ENCODE data around the gene STON1. TPM values are rescaled to one million over a fixed set of nuclear protein-coding genes. Genes with fewer than 3 reads are reported as not detected.
"Not testable (repeated sequence)": the region's sequence is repeated elsewhere in the genome, so short reads cannot be mapped to it uniquely, and the experiment has no call there.

Gene STON1
- total RNA-seq, 2 experiments from 2014 or later, result 1.6 to 1.9 TPM

- Mint-ChIP-seq H3K27ac (no peak overlapping the region), H3K4me1 (ENCODE audit: low read depth) (peaks cover 2% of the 10 kb centered on the region), H3K36me3 (ENCODE audit: low read depth) (no peaks in the 10 kb centered on the region), H3K4me3 (no peak overlapping the region), H3K9me3 (ENCODE audit: insufficient read depth) (no peaks in the 10 kb centered on the region), H3K27me3 (ENCODE audit: low read depth) (peaks cover 3% of the 10 kb centered on the region)
- ChIA-PET CTCF (interaction anchor here (1.5 kb wide), 1 partner anchor 130 kb away, joined by 4 read pairs; no protein-coding TSS in a partner anchor), POLR2A (no interaction called here)
- ATAC-seq (no peak), DNase-seq (no peak)
Observed at GRCh38 chr2:48587560-48587959, 57.6 kb downstream of the STON1 start.

- H3K36me3 Mint-ChIP-seq (ENCODE audit: low read depth), result no peaks in the 10 kb centered on the region
Observed at GRCh38 chr2:48587961-48588360, 58.0 kb downstream of the STON1 start.

GRCh38 chr2:48588745-48589144, 58.8 kb downstream of the STON1 start:
- H3K27me3 Mint-ChIP-seq (ENCODE audit: low read depth), result peaks cover 3% of the 10 kb centered on the region
- POLR2A ChIA-PET, result interaction anchor here (0.6 kb wide), 1 partner anchor 43 kb away, joined by 3 read pairs; no protein-coding TSS in a partner anchor
- no peaks in the 10 kb centered on the region for H3K9me3 Mint-ChIP-seq (ENCODE audit: insufficient read depth)
- no peaks in the 10 kb centered on the region for H3K36me3 Mint-ChIP-seq (ENCODE audit: low read depth)
- ATAC-seq (no peak), DNase-seq (no peak)
- CTCF ChIA-PET, result interaction anchor here (1.5 kb wide), 1 partner anchor 131 kb away, joined by 4 read pairs; no protein-coding TSS in a partner anchor
- H3K27ac Mint-ChIP-seq, result no peak overlapping the region
- no peak overlapping the region for H3K4me3 Mint-ChIP-seq
- peaks cover 2% of the 10 kb centered on the region for H3K4me1 Mint-ChIP-seq (ENCODE audit: low read depth)

More at GRCh38 chr2:48587961-48588360, 58.0 kb downstream of the STON1 start:
- DNase-seq (no peak), ATAC-seq (no peak)
- peaks cover 3% of the 10 kb centered on the region for H3K27me3 Mint-ChIP-seq (ENCODE audit: low read depth)
- no peak overlapping the region for H3K4me3 Mint-ChIP-seq
- H3K9me3 Mint-ChIP-seq (ENCODE audit: insufficient read depth), result no peaks in the 10 kb centered on the region
- ChIA-PET CTCF (interaction anchor here (1.5 kb wide), 1 partner anchor 130 kb away, joined by 4 read pairs; no protein-coding TSS in a partner anchor), POLR2A (no interaction called here)
- H3K27ac Mint-ChIP-seq, result no peak overlapping the region
- H3K4me1 Mint-ChIP-seq (ENCODE audit: low read depth), result peaks cover 2% of the 10 kb centered on the region

GRCh38 chr2:48589170-48589767, 59.3 kb downstream of the STON1 start:
- H3K4me1 Mint-ChIP-seq (ENCODE audit: low read depth), result peaks cover 2% of the 10 kb centered on the region
- no peak for DNase-seq
- H3K4me3 Mint-ChIP-seq, result no peak overlapping the region
- H3K9me3 Mint-ChIP-seq (ENCODE audit: insufficient read depth), result no peaks in the 10 kb centered on the region
- POLR2A ChIA-PET, result no interaction called here
- CTCF ChIA-PET, result interaction anchor here (1.5 kb wide), 1 partner anchor 131 kb away, joined by 4 read pairs; no protein-coding TSS in a partner anchor
- no peak overlapping the region for H3K27ac Mint-ChIP-seq
- peaks cover 3% of the 10 kb centered on the region for H3K27me3 Mint-ChIP-seq (ENCODE audit: low read depth)
- H3K36me3 Mint-ChIP-seq (ENCODE audit: low read depth), result no peaks in the 10 kb centered on the region
- no peak for ATAC-seq

- no peaks in the 10 kb centered on the region for H3K36me3 Mint-ChIP-seq (ENCODE audit: low read depth)
- ChIA-PET POLR2A (no interaction called here), CTCF (no interaction called here)
- no peak overlapping the region for H3K4me3 Mint-ChIP-seq
- H3K27me3 Mint-ChIP-seq (ENCODE audit: low read depth), result peaks cover 3% of the 10 kb centered on the region
- no peak for DNase-seq
- peaks cover 2% of the 10 kb centered on the region for H3K4me1 Mint-ChIP-seq (ENCODE audit: low read depth)
- no peaks in the 10 kb centered on the region for H3K9me3 Mint-ChIP-seq (ENCODE audit: insufficient read depth)
- ATAC-seq, result no peak
- H3K27ac Mint-ChIP-seq, result no peak overlapping the region
Observed at GRCh38 chr2:48590017-48590416, 60.1 kb downstream of the STON1 start.

GRCh38 chr2:48592067-48592466, 62.1 kb downstream of the STON1 start:
- Mint-ChIP-seq H3K27ac (no peak overlapping the region), H3K27me3 (ENCODE audit: low read depth) (peaks cover 5% of the 10 kb centered on the region), H3K4me3 (no peak overlapping the region), H3K36me3 (ENCODE audit: low read depth) (no peaks in the 10 kb centered on the region), H3K9me3 (ENCODE audit: insufficient read depth) (no peaks in the 10 kb centered on the region), H3K4me1 (ENCODE audit: low read depth) (peaks cover 2% of the 10 kb centered on the region)
- DNase-seq (no peak), ATAC-seq (no peak)
- ChIA-PET POLR2A (no interaction called here), CTCF (interaction anchor here (1.1 kb wide), 1 partner anchor 8 kb away, joined by 6 read pairs; no protein-coding TSS in a partner anchor)

GRCh38 chr2:48596751-48597150, 66.8 kb downstream of the STON1 start:
- CTCF ChIA-PET; H3K4me3 Mint-ChIP-seq; H3K9me3 Mint-ChIP-seq (ENCODE audit: insufficient read depth); DNase-seq; H3K4me1 Mint-ChIP-seq (ENCODE audit: low read depth); H3K36me3 Mint-ChIP-seq (ENCODE audit: low read depth); H3K27ac Mint-ChIP-seq; ATAC-seq; POLR2A ChIA-PET; H3K27me3 Mint-ChIP-seq (ENCODE audit: low read depth): not testable (repeated sequence)

GRCh38 chr2:48597492-48597891, 67.5 kb downstream of the STON1 start:
- ATAC-seq, result no peak

GRCh38 chr2:48600204-48600813, 70.4 kb downstream of the STON1 start:
- peak; percentile 27 for DNase-seq
- ChIA-PET POLR2A (no interaction called here), CTCF (interaction anchor here (1.0 to 1.1 kb wide), 3 partner anchors 9 to 178 kb away, joined by 3 to 6 read pairs (median 3); no protein-coding TSS in a partner anchor)
- Mint-ChIP-seq H3K4me3 (no peak overlapping the region), H3K9me3 (ENCODE audit: insufficient read depth) (no peaks in the 10 kb centered on the region), H3K27ac (no peak overlapping the region), H3K36me3 (ENCODE audit: low read depth) (no peaks in the 10 kb centered on the region), H3K4me1 (ENCODE audit: low read depth) (no peaks in the 10 kb centered on the region), H3K27me3 (ENCODE audit: low read depth) (peaks cover 2% of the 10 kb centered on the region)
- no peak for ATAC-seq

More at GRCh38 chr2:48597492-48597891, 67.5 kb downstream of the STON1 start:
- no peak overlapping the region for H3K4me3 Mint-ChIP-seq
- ChIA-PET POLR2A (no interaction called here), CTCF (no interaction called here)
- no peak overlapping the region for H3K27ac Mint-ChIP-seq
- H3K4me1 Mint-ChIP-seq (ENCODE audit: low read depth), result no peaks in the 10 kb centered on the region
- no peaks in the 10 kb centered on the region for H3K36me3 Mint-ChIP-seq (ENCODE audit: low read depth)
- peaks cover 2% of the 10 kb centered on the region for H3K27me3 Mint-ChIP-seq (ENCODE audit: low read depth)
- no peaks in the 10 kb centered on the region for H3K9me3 Mint-ChIP-seq (ENCODE audit: insufficient read depth)
- no peak for DNase-seq

GRCh38 chr2:48600917-48601316, 71.0 kb downstream of the STON1 start:
- ATAC-seq, result no peak

GRCh38 chr2:48601349-48601748, 71.4 kb downstream of the STON1 start:
- Mint-ChIP-seq H3K4me1 (ENCODE audit: low read depth) (no peaks in the 10 kb centered on the region), H3K36me3 (ENCODE audit: low read depth) (no peaks in the 10 kb centered on the region), H3K27me3 (ENCODE audit: low read depth) (no peaks in the 10 kb centered on the region), H3K9me3 (ENCODE audit: insufficient read depth) (no peaks in the 10 kb centered on the region), H3K27ac (no peak overlapping the region), H3K4me3 (no peak overlapping the region)
- POLR2A ChIA-PET, result no interaction called here
- ATAC-seq, result no peak
- CTCF ChIA-PET, result no interaction called here
- DNase-seq, result no peak

More at GRCh38 chr2:48600917-48601316, 71.0 kb downstream of the STON1 start:
- no peaks in the 10 kb centered on the region for H3K9me3 Mint-ChIP-seq (ENCODE audit: insufficient read depth)
- no peaks in the 10 kb centered on the region for H3K36me3 Mint-ChIP-seq (ENCODE audit: low read depth)
- H3K4me3 Mint-ChIP-seq, result no peak overlapping the region
- H3K27me3 Mint-ChIP-seq (ENCODE audit: low read depth), result no peaks in the 10 kb centered on the region
- ChIA-PET CTCF (interaction anchor here (1.0 kb wide), 2 partner anchors 15 to 178 kb away, joined by 3 read pairs; no protein-coding TSS in a partner anchor), POLR2A (no interaction called here)
- no peak for DNase-seq
- H3K4me1 Mint-ChIP-seq (ENCODE audit: low read depth), result no peaks in the 10 kb centered on the region
- no peak overlapping the region for H3K27ac Mint-ChIP-seq

GRCh38 chr2:48605482-48606175, 75.7 kb downstream of the STON1 start:
- H3K9me3 Mint-ChIP-seq (ENCODE audit: insufficient read depth), result no peaks in the 10 kb centered on the region
- H3K36me3 Mint-ChIP-seq (ENCODE audit: low read depth), result no peaks in the 10 kb centered on the region
- no peak for DNase-seq
- no peak for ATAC-seq
- H3K4me1 Mint-ChIP-seq (ENCODE audit: low read depth), result no peaks in the 10 kb centered on the region
- peaks cover 5% of the 10 kb centered on the region for H3K27me3 Mint-ChIP-seq (ENCODE audit: low read depth)
- CTCF ChIA-PET, result no interaction called here
- POLR2A ChIA-PET, result no interaction called here
- no peak overlapping the region for H3K27ac Mint-ChIP-seq
- H3K4me3 Mint-ChIP-seq, result no peak overlapping the region
